Osteocyte (in vitro differentiated cells): ENCODE measurements around the gene SBNO1. TPM values are rescaled to one million over a fixed set of nuclear protein-coding genes. Genes with fewer than 3 reads are reported as not detected.
A peak's percentile ranks its signal among the peaks of the same experiment; 100 is the strongest.

Experiments used
- DNase-seq: peaks from one replicate; pipeline ENCODE4 v3.0.0; 2021; ENCODE audit warnings: mixed read lengths; ENCODE audit not compliant: unreplicated experiment; ENCODE audit errors: extremely low spot score
- H3K27ac Mint-ChIP-seq: one replicate; pipeline ENCODE4 v1.8.0; 2021; ENCODE audit warnings: mild to moderate bottlenecking, mixed read lengths; ENCODE audit not compliant: unreplicated experiment
- H3K27me3 Mint-ChIP-seq: one replicate; pipeline ENCODE4 v1.8.0; 2021; ENCODE audit warnings: mixed read lengths; ENCODE audit not compliant: unreplicated experiment
- H3K36me3 Mint-ChIP-seq: one replicate; pipeline ENCODE4 v1.8.0; 2021; ENCODE audit warnings: mixed read lengths; ENCODE audit not compliant: unreplicated experiment
- H3K4me1 Mint-ChIP-seq: one replicate; pipeline ENCODE4 v1.8.0; 2021; ENCODE audit warnings: mixed read lengths; ENCODE audit not compliant: unreplicated experiment
- H3K4me3 Mint-ChIP-seq: one replicate; pipeline ENCODE4 v1.8.0; 2021; ENCODE audit warnings: mild to moderate bottlenecking, moderate library complexity, mixed read lengths; ENCODE audit not compliant: unreplicated experiment
- H3K9me3 Mint-ChIP-seq: one replicate; pipeline ENCODE4 v1.8.0; 2021; ENCODE audit warnings: mixed read lengths; ENCODE audit not compliant: unreplicated experiment
- CTCF ChIP-seq: fragments of 200-600 bp; sonication (generic); IDR thresholded peaks from 2 replicates; pipeline ENCODE4 v1.5.0; 2021; ENCODE audit warnings: antibody characterized with exemption, mild to moderate bottlenecking, moderate library complexity
- total RNA-seq: library from RNA; stranded (reverse); gene quantifications from 2 replicates; pipeline ENCODE4 v1.2.1, GENCODE V29; 2021

Gene SBNO1
- total RNA-seq, 1 donor from 2014 or later = 36.0 TPM

- peak; percentile 81 for TF ChIP-seq CTCF
- no peaks in the 10 kb centered on the region for H3K36me3 Mint-ChIP-seq
- H3K9me3 Mint-ChIP-seq = no peaks in the 10 kb centered on the region
- peak overlapping the region; percentile 84 for H3K4me3 Mint-ChIP-seq
- peaks cover 18% of the 10 kb centered on the region for H3K4me1 Mint-ChIP-seq
- peak overlapping the region; percentile 96 for H3K27ac Mint-ChIP-seq
- peak; percentile 99 for DNase-seq
- H3K27me3 Mint-ChIP-seq = no peaks in the 10 kb centered on the region
Measured at GRCh38 chr12:123365025-123365917, 624 bp upstream of the SBNO1 start.

GRCh38 chr12:123363740-123364531 is 711 bp downstream of the SBNO1 start:
- H3K27me3 Mint-ChIP-seq = no peaks in the 10 kb centered on the region
- peak overlapping the region; percentile 84 for H3K4me3 Mint-ChIP-seq
- no peaks in the 10 kb centered on the region for H3K36me3 Mint-ChIP-seq
- TF ChIP-seq CTCF = no peak
- no peak for DNase-seq
- H3K4me1 Mint-ChIP-seq = peaks cover 18% of the 10 kb centered on the region
- no peaks in the 10 kb centered on the region for H3K9me3 Mint-ChIP-seq
- H3K27ac Mint-ChIP-seq = peak overlapping the region; percentile 84

- peaks cover 18% of the 10 kb centered on the region for H3K4me1 Mint-ChIP-seq
- H3K9me3 Mint-ChIP-seq = no peaks in the 10 kb centered on the region
- peak overlapping the region; percentile 84 for H3K4me3 Mint-ChIP-seq
- H3K27me3 Mint-ChIP-seq = no peaks in the 10 kb centered on the region
- no peak for DNase-seq
- H3K36me3 Mint-ChIP-seq = no peaks in the 10 kb centered on the region
- no peak for TF ChIP-seq CTCF
- H3K27ac Mint-ChIP-seq = peak overlapping the region; percentile 84
Measured at GRCh38 chr12:123363390-123363739, 1.3 kb downstream of the SBNO1 start.

- Mint-ChIP-seq H3K27me3 (no peaks in the 10 kb centered on the region), H3K9me3 (no peaks in the 10 kb centered on the region), H3K4me1 (peaks cover 33% of the 10 kb centered on the region), H3K4me3 (no peak overlapping the region), H3K27ac (no peak overlapping the region), H3K36me3 (peaks cover 4% of the 10 kb centered on the region)
- TF ChIP-seq CTCF = no peak
- DNase-seq = no peak
Measured at GRCh38 chr12:123358035-123358434, 6.6 kb downstream of the SBNO1 start.

- Mint-ChIP-seq H3K4me1 (peaks cover 23% of the 10 kb centered on the region), H3K36me3 (peaks cover 10% of the 10 kb centered on the region), H3K27me3 (no peaks in the 10 kb centered on the region), H3K27ac (peak overlapping the region; percentile 62), H3K4me3 (no peak overlapping the region), H3K9me3 (no peaks in the 10 kb centered on the region)
- no peak for DNase-seq
- no peak for TF ChIP-seq CTCF
Measured at GRCh38 chr12:123356159-123356670, 8.4 kb downstream of the SBNO1 start.
